B cell (primary cell): ENCODE measurements around the gene PUM2. TPM values are rescaled to one million over a fixed set of nuclear protein-coding genes. Genes with fewer than 3 reads are reported as not detected.

Source experiments
- ATAC-seq: fragments of 200-7000 bp; cut with Tn5 transposase; one replicate; pipeline ENCODE4 v1.10.0; 2021; ENCODE audit warnings: low read depth, mild to moderate bottlenecking, moderate number of reproducible peaks, moderate library complexity
- CTCF ChIA-PET: fragments of 350-600 bp; sonication (Branson Sonifier 250); formaldehyde crosslinking; loops from one replicate; lab custom pipeline; 2021; ENCODE audit warnings: antibody characterized with exemption, inconsistent platforms; lab: Charles Lee
- POLR2A ChIA-PET: fragments of 350-600 bp; sonication (Branson Sonifier 250); formaldehyde crosslinking; loops from one replicate; lab custom pipeline; 2021; ENCODE audit warnings: antibody characterized with exemption; lab: Charles Lee
- DNase-seq: peaks from one replicate; pipeline ENCODE4 v3.0.0; 2013
- H2AFZ ChIP-seq: 2 replicates; pipeline ENCODE4 v1.6.1; 2012; ENCODE audit warnings: mild to moderate bottlenecking, low read depth, low read length; ENCODE audit not compliant: insufficient read depth, poor library complexity, severe bottlenecking
- H3K27ac ChIP-seq, 2 donors: 1 replicate in 1 of 2; 2 replicates in 1 of 2; pipeline ENCODE4 v1.5.1; 2012 to 2013; ENCODE audit warnings: low read length in 2 of 2, mild to moderate bottlenecking in 2 of 2, moderate library complexity in 1 of 2
- H3K27me3 ChIP-seq, 4 experiments: fragments of 200-600 bp in 1 of 4; sonication (generic) in 1 of 4; replicated peaks in 1 of 4; 1 replicate in 2 of 4; 2 replicates in 2 of 4; pipeline versions ENCODE4 v1.6.1 to v1.7.0; 2013 to 2016; ENCODE audit warnings: low read length in 3 of 4, mild to moderate bottlenecking in 2 of 4, mixed read lengths in 1 of 4, moderate library complexity in 1 of 4; ENCODE audit not compliant: insufficient read depth in 4 of 4, control insufficient read depth in 3 of 4; ENCODE audit errors: control extremely low read depth in 1 of 4
- H3K36me3 ChIP-seq, 2 experiments: replicated peaks in 1 of 2; 1 replicate in 1 of 2; 2 replicates in 1 of 2; pipeline versions ENCODE4 v1.6.1 to v1.7.1; 2013; ENCODE audit warnings: low read length in 1 of 2; ENCODE audit not compliant: insufficient read depth in 2 of 2, control insufficient read depth in 1 of 2; ENCODE audit errors: control extremely low read depth in 1 of 2, extremely low read depth in 1 of 2
- H3K4me1 ChIP-seq, 2 donors: fragments of 200-600 bp in 1 of 2; sonication (generic) in 1 of 2; 1 replicate in 1 of 2; 2 replicates in 1 of 2; pipeline versions ENCODE4 v1.5.1 to v1.6.1; 2013 to 2017; ENCODE audit warnings: low read length in 2 of 2; ENCODE audit not compliant: control insufficient read depth in 2 of 2, insufficient read depth in 2 of 2
- H3K4me2 ChIP-seq: replicated peaks from 2 replicates; pipeline ENCODE3; 2012; ENCODE audit warnings: mild to moderate bottlenecking, low read depth, low read length; ENCODE audit not compliant: poor library complexity, severe bottlenecking
- H3K4me3 ChIP-seq, 5 experiments: fragments of 200-600 bp in 1 of 5; sonication (generic) in 1 of 5; 1 replicate in 3 of 5; 2 replicates in 2 of 5; pipeline versions ENCODE4 v1.5.1 to v1.7.0; 2011 to 2016; ENCODE audit warnings: low read length in 4 of 5, mild to moderate bottlenecking in 4 of 5, low read depth in 2 of 5, control low read depth in 1 of 5, moderate library complexity in 1 of 5; ENCODE audit not compliant: insufficient read depth in 1 of 5; ENCODE audit errors: control extremely low read depth in 1 of 5, extremely low read depth in 1 of 5
- H3K79me2 ChIP-seq: fragments of 200-600 bp; sonication (generic); one replicate; pipeline ENCODE4 v1.6.0; 2016; ENCODE audit warnings: low read length; ENCODE audit not compliant: control insufficient read depth, insufficient read depth
- H3K9ac ChIP-seq: fragments of 200-600 bp; sonication (generic); 2 replicates; pipeline ENCODE4 v1.6.1; 2017; ENCODE audit warnings: mild to moderate bottlenecking, low read length, moderate library complexity
- H3K9me3 ChIP-seq, 3 donors: one replicate each; pipeline versions ENCODE4 v1.6.1 to v1.7.1; 2013; ENCODE audit warnings: low read length in 2 of 3; ENCODE audit not compliant: control insufficient read depth in 2 of 3, insufficient read depth in 1 of 3; ENCODE audit errors: control extremely low read depth in 1 of 3
- H4K20me1 ChIP-seq: 2 replicates; pipeline ENCODE4 v1.6.0; 2012; ENCODE audit warnings: mild to moderate bottlenecking, low read length; ENCODE audit not compliant: insufficient read depth, control insufficient read depth, poor library complexity, severe bottlenecking
- H3K27ac Mint-ChIP-seq: one replicate; pipeline ENCODE4 v1.8.0; 2021; ENCODE audit warnings: mixed read lengths
- H3K27me3 Mint-ChIP-seq: one replicate; pipeline ENCODE4 v1.8.0; 2021; ENCODE audit warnings: mixed read lengths
- H3K4me1 Mint-ChIP-seq: one replicate; pipeline ENCODE4 v1.8.0; 2021; ENCODE audit warnings: mixed read lengths
- H3K4me3 Mint-ChIP-seq: one replicate; pipeline ENCODE4 v1.8.0; 2021; ENCODE audit warnings: mixed read lengths
- H3K9me3 Mint-ChIP-seq: one replicate; pipeline ENCODE4 v1.8.0; 2022; ENCODE audit warnings: mixed read lengths; ENCODE audit not compliant: insufficient read depth
- EZH2 ChIP-seq: IDR thresholded peaks from 2 replicates; pipeline ENCODE4 v1.6.1; 2012; ENCODE audit warnings: borderline replicate concordance, low read depth, mild to moderate bottlenecking, moderate library complexity, low read length; ENCODE audit not compliant: insufficient read depth, poor library complexity, severe bottlenecking
- WGBS: methylation state at CpG from one replicate; pipeline ENCODE4 v1.1.5; 2013; ENCODE audit warnings: missing lambda C conversion rate; ENCODE audit not compliant: insufficient coverage; 5-methylcytosine and 5-hydroxymethylcytosine counted together
- intact Hi-C: fragments of 100-400 bp; cut with micrococcal nuclease; formaldehyde crosslinking; loops from one replicate; pipeline ENCODE4 v1.10.0; 2022
- polyA plus RNA-seq: library from polyadenylated mRNA; depleted of rRNA; stranded (reverse); fragments of >200 nt; gene quantifications from 2 replicates; pipeline ENCODE4 v1.2.3, GENCODE V29; 2012
- total RNA-seq, 2 donors: library from RNA; stranded (reverse); fragments of 120-200 nt in 1 of 2; gene quantifications; 1 replicate in 1 of 2; 2 replicates in 1 of 2; pipeline versions ENCODE4 v1.2.3 to v1.2.4, GENCODE V29; 2013 to 2022
- TF ChIP-seq, protein P1 (sequence below): fragments of 200-600 bp; IDR thresholded peaks from one replicate; pipeline ENCODE4 v1.8.0; 2022; ENCODE audit warnings: antibody characterized with exemption, mild to moderate bottlenecking

The PUM2 gene
- total and polyA plus RNA-seq, 2 donors (not counting 1 experiment from before 2014, with no cell fraction given) = 21.1 to 151 TPM

GRCh38 chr2:20288642-20289340, 61.9 kb downstream of the PUM2 start:
- H3K4me3 ChIP-seq = no peak overlapping the region
- H3K4me2 ChIP-seq = no peak overlapping the region
- no peaks in the 10 kb centered on the region for H3K4me1 ChIP-seq
- H3K79me2 ChIP-seq = peaks cover 16% of the 10 kb centered on the region
- no peaks in the 10 kb centered on the region for H3K27me3 ChIP-seq
- no peaks in the 10 kb centered on the region for H3K9me3 ChIP-seq
- Mint-ChIP-seq H3K9me3 (no peaks in the 10 kb centered on the region), H3K27ac (no peak overlapping the region), H3K27me3 (no peaks in the 10 kb centered on the region), H3K4me3 (no peak overlapping the region), H3K4me1 (no peaks in the 10 kb centered on the region)
- no peak overlapping the region for H3K27ac ChIP-seq
- H2AFZ ChIP-seq = no peak overlapping the region
- CTCF ChIA-PET = interaction anchor here (1.0 kb wide), 1 partner anchor 37 kb away, joined by 3 read pairs; no protein-coding TSS in a partner anchor
- no peak for DNase-seq
- intact Hi-C loops = no loop called here
- peaks cover 6 to 78% of the 10 kb centered on the region in 2 experiments for H3K36me3 ChIP-seq
- H4K20me1 ChIP-seq = peaks cover 29% of the 10 kb centered on the region
- no peak for ATAC-seq
- H3K9ac ChIP-seq = no peak overlapping the region
- POLR2A ChIA-PET = no interaction called here
- no peak for TF ChIP-seq EZH2
- TF ChIP-seq, protein P1, sequence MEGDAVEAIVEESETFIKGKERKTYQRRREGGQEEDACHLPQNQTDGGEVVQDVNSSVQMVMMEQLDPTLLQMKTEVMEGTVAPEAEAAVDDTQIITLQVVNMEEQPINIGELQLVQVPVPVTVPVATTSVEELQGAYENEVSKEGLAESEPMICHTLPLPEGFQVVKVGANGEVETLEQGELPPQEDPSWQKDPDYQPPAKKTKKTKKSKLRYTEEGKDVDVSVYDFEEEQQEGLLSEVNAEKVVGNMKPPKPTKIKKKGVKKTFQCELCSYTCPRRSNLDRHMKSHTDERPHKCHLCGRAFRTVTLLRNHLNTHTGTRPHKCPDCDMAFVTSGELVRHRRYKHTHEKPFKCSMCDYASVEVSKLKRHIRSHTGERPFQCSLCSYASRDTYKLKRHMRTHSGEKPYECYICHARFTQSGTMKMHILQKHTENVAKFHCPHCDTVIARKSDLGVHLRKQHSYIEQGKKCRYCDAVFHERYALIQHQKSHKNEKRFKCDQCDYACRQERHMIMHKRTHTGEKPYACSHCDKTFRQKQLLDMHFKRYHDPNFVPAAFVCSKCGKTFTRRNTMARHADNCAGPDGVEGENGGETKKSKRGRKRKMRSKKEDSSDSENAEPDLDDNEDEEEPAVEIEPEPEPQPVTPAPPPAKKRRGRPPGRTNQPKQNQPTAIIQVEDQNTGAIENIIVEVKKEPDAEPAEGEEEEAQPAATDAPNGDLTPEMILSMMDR = no peak
- WGBS = 100% methylated on average over 2 of the region's 7 CpGs

GRCh38 chr2:20282916-20283592, 67.6 kb downstream of the PUM2 start:
- ATAC-seq = no peak
- H3K4me1 Mint-ChIP-seq = no peaks in the 10 kb centered on the region
- ChIA-PET CTCF (no interaction called here), POLR2A (no interaction called here)
- no peaks in the 10 kb centered on the region for H3K27me3 ChIP-seq
- H3K4me3 ChIP-seq = no peak overlapping the region
- H3K27me3 Mint-ChIP-seq = no peaks in the 10 kb centered on the region
- H2AFZ ChIP-seq = no peak overlapping the region
- TF ChIP-seq, protein P1 = no peak
- no peak for TF ChIP-seq EZH2
- H3K79me2 ChIP-seq = peaks cover 9% of the 10 kb centered on the region
- H3K4me1 ChIP-seq = no peaks in the 10 kb centered on the region
- H3K9me3 ChIP-seq = no peaks in the 10 kb centered on the region
- DNase-seq = no peak
- H3K9ac ChIP-seq = no peak overlapping the region
- WGBS = 100% methylated on average over 2 of the region's 3 CpGs
- H3K27ac Mint-ChIP-seq = no peak overlapping the region
- H3K27ac ChIP-seq = no peak overlapping the region
- H4K20me1 ChIP-seq = peaks cover 32% of the 10 kb centered on the region
- intact Hi-C loops = no loop called here
- H3K4me3 Mint-ChIP-seq = no peak overlapping the region
- no peaks in the 10 kb centered on the region for H3K9me3 Mint-ChIP-seq
- peaks cover 4 to 88% of the 10 kb centered on the region in 2 experiments for H3K36me3 ChIP-seq
- no peak overlapping the region for H3K4me2 ChIP-seq
